ENCODE measurements around the gene NOS2.
A peak's percentile ranks its signal among the peaks of the same experiment; 100 is the strongest.

NOS2 gene

GRCh38 chr17:27818401-27819105 is 18.2 kb upstream of the NOS2 start:
- DNase-seq: no peak

DNA sequence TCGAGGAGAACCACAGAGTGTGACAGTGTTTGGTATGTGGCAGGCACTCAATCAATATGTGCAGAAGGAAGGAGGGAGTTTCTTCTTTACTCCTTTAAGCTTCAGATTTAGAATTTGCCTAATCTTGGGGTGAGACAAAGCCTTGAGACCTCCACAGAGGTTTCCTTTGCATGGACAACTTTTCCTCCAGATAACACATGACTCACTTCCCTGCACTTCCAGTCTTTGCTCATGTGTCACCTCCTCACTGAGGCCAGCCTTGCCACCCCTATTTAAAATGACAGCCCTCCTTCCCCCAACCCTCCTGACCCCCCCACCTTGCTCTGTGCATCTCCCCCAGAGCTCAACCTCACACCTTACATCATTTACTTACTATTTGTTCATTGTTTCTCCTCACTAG is 17.4 kb upstream of the NOS2 start:
- no peak for DNase-seq

DNA sequence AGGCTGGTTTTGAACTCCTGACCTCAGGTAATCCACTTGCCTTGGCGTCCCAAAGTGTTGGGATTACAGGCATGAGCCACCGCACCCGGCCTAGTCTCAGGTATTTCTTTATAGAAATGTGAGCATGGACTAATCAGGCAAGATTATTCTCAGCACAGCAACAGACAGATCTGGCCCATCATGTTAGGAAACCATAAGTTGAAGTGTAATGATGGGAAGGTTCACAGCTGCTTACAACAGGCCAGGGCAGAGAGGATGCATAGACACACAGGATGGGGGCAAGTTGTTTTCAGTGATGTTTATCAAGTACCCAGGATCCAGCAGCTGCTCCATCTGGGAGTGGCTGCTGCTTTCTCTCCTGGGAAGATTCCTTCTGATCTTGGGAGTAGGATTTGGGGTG is 16.6 kb upstream of the NOS2 start:
- DNase-seq: no peak

- DNase-seq: no peak
Measured at GRCh38 chr17:27811961-27812360, 11.6 kb upstream of the NOS2 start.

DNA sequence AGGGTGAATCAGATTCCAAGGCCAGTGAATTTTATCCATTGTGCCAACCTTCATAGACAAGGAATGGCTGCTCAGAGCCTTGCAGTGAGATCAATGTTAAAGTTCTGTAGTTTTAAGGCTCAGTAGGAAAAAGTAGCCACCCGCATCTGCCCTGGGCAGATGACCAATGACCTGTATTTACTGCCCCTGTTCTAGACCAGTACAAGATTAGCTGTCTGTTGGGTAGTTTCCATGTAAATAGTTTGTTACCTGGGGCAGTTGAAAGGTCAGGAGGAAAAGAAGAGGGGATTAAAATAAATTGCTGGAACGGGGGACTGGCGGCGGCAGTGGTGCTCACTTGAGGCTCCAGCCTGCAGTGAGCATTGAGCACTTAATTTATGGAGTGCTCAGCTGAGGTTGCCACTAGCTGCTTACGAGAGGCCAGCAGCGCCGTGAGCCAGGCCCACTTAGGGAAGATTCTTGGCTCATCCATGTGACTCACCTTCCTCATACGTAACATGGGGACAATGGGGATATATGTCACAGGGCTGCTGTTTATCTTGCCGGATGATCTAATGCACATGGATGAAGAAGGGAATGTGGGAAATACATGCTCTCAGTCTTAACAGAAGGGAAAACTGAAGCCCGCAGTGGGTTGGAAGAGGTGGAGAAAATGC is 10.7 kb upstream of the NOS2 start:
- DNase-seq: no peak

GRCh38 chr17:27810211-27810901 is 10.0 kb upstream of the NOS2 start:
- no peak for DNase-seq

GRCh38 chr17:27809555-27809954 is 9.2 kb upstream of the NOS2 start:
- DNase-seq: no peak

- DNase-seq: no peak
Measured at GRCh38 chr17:27808628-27809027, 8.3 kb upstream of the NOS2 start.

DNA sequence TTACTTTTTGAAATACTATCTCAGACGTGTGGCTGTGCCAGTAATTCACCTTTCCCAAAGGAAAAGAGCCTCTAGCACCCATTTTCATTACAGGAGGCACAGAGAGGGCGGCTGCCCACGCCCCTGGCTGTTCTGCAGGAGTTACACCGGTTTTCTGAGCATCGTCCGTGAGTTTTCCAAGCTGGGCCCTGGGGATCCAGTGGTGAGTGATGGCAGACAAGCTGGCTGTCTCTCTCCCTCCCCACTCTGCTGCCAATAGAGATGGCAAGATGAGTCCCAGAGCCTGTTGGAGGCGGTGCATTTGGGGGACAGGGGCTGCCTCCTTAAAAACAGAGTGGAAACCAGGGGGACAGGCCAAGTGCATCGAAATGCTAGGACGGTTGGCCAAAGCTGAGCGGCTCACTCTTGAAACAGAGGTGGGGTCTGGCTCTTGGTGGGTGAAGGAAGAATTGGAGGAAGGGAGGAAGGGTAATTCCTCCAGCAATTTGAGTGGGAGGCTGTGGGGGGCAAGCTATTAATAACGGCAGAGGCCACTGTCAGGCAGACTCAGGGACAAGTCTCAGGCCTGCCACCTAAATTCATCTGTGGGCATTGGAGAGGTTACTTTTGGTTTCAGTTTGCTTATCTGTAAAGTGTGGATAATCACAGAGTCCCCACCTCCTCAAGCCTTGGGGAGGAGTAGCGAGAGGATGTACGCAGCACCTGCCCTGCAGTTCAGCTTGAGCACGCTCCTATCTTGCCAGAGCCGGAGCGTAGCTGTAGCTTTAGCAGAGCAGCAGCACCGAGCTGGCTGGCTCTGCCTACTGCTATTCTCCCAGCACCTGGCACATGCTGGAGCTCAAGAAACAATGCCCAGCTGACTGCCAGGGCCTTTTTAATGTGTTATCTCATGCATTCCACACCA is 7.5 kb upstream of the NOS2 start:
- DNase-seq: peak; percentile 75

GRCh38 chr17:27805520-27806146 is 5.3 kb upstream of the NOS2 start:
- peak; percentile 87 for DNase-seq

- no peak for DNase-seq
Measured at GRCh38 chr17:27804113-27804512, 3.8 kb upstream of the NOS2 start.

GRCh38 chr17:27802962-27803680 is 2.8 kb upstream of the NOS2 start:
- DNase-seq: no peak

DNA sequence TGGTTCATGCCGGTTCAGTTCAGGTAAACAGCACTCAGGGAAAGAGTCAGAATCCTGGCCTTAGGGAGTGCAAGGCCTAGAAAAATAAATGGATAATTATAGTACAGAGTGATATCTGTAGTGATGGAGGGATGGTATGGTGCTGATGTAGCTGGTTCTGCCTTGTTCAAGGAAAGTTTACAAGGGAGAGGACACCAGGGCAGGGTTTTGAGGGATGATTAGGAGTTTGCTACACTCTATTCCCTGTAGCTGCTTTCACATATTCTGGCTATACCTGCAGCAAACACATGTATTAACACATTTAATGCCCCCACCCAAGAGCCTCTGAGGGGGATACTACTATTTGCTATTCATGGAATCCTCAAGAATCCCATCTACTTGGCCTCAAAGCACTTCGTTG is 1.7 kb upstream of the NOS2 start:
- no peak for DNase-seq

DNA sequence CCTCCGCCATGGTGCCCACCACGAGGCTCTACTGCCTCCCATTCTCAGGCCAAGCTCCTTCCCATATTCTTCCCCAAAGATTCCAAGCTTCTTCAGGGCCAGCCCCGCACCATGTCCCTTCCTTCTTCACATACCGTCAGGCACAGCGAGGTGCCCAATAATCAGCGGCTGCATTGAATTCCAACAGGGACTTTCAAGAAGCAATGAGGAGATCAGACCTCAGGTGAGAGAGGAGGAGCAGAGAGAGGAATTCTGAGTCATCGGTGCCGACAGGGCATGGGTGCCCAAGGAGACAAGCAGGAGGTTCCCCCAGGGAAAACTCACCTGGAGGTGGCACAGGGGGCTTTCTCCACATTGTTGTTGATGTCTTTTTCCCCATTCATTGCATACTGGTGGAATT is 2.0 kb downstream of the NOS2 start:
- no peak for DNase-seq

- DNase-seq: no peak
Measured at GRCh38 chr17:27797390-27798091, 2.8 kb downstream of the NOS2 start.

DNA sequence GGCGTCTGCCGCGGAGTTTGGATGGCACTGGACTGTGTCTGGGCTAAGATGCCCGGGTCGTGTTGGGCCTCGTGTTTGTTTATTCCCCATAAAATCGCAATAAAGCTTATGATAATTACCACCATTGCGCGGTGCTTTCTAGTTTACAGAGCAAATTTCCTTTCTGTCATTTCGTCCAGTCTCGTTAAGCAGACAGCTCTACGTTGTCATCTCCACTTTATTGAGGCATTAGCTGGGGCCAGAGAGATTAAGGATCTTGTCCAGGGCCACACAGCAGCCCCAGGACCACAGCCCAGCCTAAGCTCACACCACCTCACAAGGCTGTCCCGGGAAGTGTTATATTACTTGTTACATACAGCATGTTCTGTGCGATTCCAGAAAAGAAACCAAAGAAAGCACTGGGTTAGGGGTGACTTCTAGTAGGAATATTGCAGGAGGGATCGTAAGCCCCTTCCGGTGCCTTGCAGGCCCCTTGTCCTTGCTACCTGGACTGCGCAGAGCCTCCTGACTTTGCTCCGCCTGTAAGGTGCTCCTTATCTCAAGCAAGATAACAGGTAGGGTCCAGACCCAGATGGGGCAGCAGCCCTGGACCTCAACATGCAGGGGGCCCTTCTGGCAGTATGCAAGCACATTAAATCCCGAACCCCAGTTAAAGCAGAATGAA is 6.3 kb downstream of the NOS2 start:
- DNase-seq: no peak

GRCh38 chr17:27793168-27793905 is 7.0 kb downstream of the NOS2 start:
- no peak for DNase-seq

DNA sequence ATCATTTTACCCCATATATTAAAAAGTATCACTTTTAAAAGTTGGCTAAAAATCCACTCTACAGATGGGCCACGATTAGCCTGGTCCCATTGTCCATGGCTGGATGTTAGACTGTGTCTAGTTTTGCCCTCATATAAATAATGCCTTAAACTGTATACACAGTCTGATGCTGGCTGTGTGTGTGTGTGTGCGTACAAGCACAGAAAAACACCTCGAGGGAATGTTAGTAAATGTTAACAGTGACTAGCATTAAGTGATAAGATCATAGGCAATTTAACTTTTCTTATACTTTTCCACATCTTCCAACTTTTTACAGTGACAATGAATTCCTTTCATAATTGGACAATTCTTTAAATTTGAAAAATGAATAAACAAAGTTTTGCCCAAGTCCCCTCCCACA is 8.2 kb downstream of the NOS2 start:
- DNase-seq: no peak

DNA sequence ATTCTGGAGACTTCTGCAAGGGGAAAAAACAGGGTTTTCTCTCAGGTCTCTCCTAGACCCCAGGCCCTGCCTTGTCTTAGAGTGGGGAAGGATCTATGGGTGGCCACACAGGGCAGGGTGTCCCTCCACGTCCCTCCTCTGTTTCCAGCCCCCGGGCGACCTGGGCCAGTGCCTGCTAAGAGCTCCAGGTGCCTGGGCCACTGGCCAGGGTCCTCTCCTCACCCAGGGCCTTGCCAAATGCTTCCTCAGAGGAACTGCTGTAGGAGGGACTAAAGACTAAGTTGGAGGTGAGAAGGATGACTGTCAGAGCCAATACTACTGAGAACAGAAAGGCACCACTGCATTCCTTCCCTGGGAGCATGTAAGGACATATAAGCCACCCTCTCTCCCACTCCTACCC is 11.4 kb downstream of the NOS2 start:
- DNase-seq: no peak

Data from CD4-positive, alpha-beta T cell treated with Interleukin-10 for 1 hour (primary cell).